Heart left ventricle (tissue), 13 donors: Measurements from ENCODE around the gene REEP3.

Source experiments
- POLR2A ChIP-seq, 2 donors: fragments of 450-650 bp; IDR thresholded peaks; one replicate each; pipeline ENCODE4 v1.6.1; 2017; ENCODE audit warnings: antibody characterized with exemption in 2 of 2, mild to moderate bottlenecking in 2 of 2, moderate library complexity in 2 of 2
- TF ChIP-seq, protein P1 (sequence below), 12 donors: fragments of 200-600 bp; sonication (generic) in 4 of 12; IDR thresholded peaks; one replicate each; pipeline versions ENCODE4 v1.5.0 to v1.8.0; 2018 to 2022; ENCODE audit warnings: antibody characterized with exemption in 12 of 12, mild to moderate bottlenecking in 5 of 12
- donor health status: ischemic (EF 13 %, LVEDD 7.1; RV severe dilation, severe dysfunction).
- donor health status: DM: no; HTN: yes; CAD: no.
- donor health status: DM: no; HTN: no; CAD: no.
- donor health status: ischemic (EF 25% LVEDD 6.9; RV normal size, moderate dysfunction).
- donor health status: ischemic (EF 25% LVEDD 5.7; RV mildly dilated, moderate dysfunction).
- donor health status: ischemic (EF 35%, LVEDD 5.7; RV mildly dilated, moderate dysfunction).
- donor health status: nonischemic (EF 11% LVEDD 7.7; RV severe dilation, severe dysfunction).
- donor health status: DM: yes; HTN: yes; CAD: no.
- donor health status: PGD.
- donor health status: ischemic (EF 29% LVEDD 5.4; RV normal size, mild dysfunction).
- donor health status: nonischemic (EF 23%, LVEDD 6.1; RV moderate dilation, normal function).

DNA sequence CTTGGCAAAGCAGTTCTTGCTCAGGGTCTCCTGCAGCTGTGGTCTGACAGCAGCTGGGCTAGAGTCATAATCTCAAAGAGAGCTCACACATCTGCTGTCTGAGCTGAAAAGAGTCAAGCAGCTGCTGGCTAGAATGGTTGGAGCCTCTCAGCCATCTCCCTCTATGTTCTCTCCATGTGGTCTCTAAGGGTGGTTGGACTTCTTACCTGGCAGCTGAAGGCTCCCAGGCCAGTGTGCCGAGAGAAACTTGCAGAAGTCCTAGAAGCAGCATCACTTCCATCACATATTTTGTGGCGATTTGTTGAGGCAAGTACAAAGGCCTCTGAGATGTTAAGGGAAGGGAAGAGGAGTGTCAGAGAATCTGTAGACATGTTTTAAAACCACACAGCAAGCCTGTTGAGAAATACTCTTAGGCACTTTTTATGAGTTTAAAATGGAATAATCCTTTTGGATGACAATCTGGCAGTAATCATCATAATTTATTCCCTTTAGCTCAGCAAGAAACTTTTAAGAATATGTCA is 93.2 kb downstream of the REEP3 start:
- TF ChIP-seq, protein P1, sequence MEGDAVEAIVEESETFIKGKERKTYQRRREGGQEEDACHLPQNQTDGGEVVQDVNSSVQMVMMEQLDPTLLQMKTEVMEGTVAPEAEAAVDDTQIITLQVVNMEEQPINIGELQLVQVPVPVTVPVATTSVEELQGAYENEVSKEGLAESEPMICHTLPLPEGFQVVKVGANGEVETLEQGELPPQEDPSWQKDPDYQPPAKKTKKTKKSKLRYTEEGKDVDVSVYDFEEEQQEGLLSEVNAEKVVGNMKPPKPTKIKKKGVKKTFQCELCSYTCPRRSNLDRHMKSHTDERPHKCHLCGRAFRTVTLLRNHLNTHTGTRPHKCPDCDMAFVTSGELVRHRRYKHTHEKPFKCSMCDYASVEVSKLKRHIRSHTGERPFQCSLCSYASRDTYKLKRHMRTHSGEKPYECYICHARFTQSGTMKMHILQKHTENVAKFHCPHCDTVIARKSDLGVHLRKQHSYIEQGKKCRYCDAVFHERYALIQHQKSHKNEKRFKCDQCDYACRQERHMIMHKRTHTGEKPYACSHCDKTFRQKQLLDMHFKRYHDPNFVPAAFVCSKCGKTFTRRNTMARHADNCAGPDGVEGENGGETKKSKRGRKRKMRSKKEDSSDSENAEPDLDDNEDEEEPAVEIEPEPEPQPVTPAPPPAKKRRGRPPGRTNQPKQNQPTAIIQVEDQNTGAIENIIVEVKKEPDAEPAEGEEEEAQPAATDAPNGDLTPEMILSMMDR (IDR thresholded peaks at IDR 0.05), result no peak
- TF ChIP-seq POLR2A (IDR thresholded peaks at IDR 0.05), result no peak
